Right atrium auricular region (tissue), 2 donors: Measurements from ENCODE around the gene TOMM70. TPM values are rescaled to one million over a fixed set of nuclear protein-coding genes. Genes with fewer than 3 reads are reported as not detected.
"Not testable (repeated sequence)": the region's sequence is repeated elsewhere in the genome, so short reads cannot be mapped to it uniquely, and the experiment has no call there.

Experiments used
- DNase-seq: peaks from one replicate; pipeline ENCODE4 v3.0.0-alpha.2; 2019; ENCODE audit warnings: low spot score
- H3K27ac ChIP-seq, 2 donors: fragments of 200-600 bp; sonication (generic); 1 replicate in 1 of 2; 2 replicates in 1 of 2; pipeline ENCODE4 v1.5.1; 2016 to 2019
- H3K27me3 ChIP-seq, 2 donors: fragments of 200-600 bp; sonication (generic); one replicate each; pipeline versions ENCODE4 v1.5.1 to v1.6.0; 2017 to 2019
- H3K36me3 ChIP-seq: fragments of 200-600 bp; sonication (generic); one replicate; pipeline ENCODE4 v1.5.1; 2016
- H3K4me1 ChIP-seq, 2 donors: fragments of 200-600 bp; sonication (generic); one replicate each; pipeline versions ENCODE4 v1.5.1 to v1.6.0; 2017 to 2019
- H3K4me3 ChIP-seq, 2 donors: fragments of 200-600 bp; sonication (generic); 1 replicate in 1 of 2; 2 replicates in 1 of 2; pipeline ENCODE4 v1.5.1; 2017 to 2019; ENCODE audit warnings: mild to moderate bottlenecking in 1 of 2, moderate library complexity in 1 of 2
- H3K9me3 ChIP-seq, 2 donors: fragments of 200-600 bp; sonication (generic); one replicate each; pipeline ENCODE4 v1.5.1; 2019
- CTCF ChIP-seq, 2 donors: fragments of 200-600 bp; sonication (generic); IDR thresholded peaks; one replicate each; pipeline ENCODE4 v1.5.1; 2019; ENCODE audit warnings: antibody characterized with exemption in 2 of 2
- total RNA-seq, 2 donors: library from RNA; depleted of rRNA; stranded (reverse); fragments of >200 nt; gene quantifications; one replicate each; pipeline ENCODE4 v1.1.0, GENCODE V29; 2016

The TOMM70 gene
- total RNA-seq, 2 donors from 2014 or later = 29.7 to 44.2 TPM

GRCh38 chr3:100329800-100330489 is 70.9 kb downstream of the TOMM70 start:
- H3K27me3 ChIP-seq = no peaks in the 10 kb centered on the region
- H3K4me3 ChIP-seq = no peak overlapping the region
- H3K4me1 ChIP-seq = peaks cover 0 to under 1% of the 10 kb centered on the region in 2 donors
- no peaks in the 10 kb centered on the region for H3K9me3 ChIP-seq
- no peaks in the 10 kb centered on the region for H3K36me3 ChIP-seq
- H3K27ac ChIP-seq = no peak overlapping the region
- DNase-seq = no peak
- no peak for TF ChIP-seq CTCF (IDR thresholded peaks at IDR 0.05)

- DNase-seq, H3K9me3 ChIP-seq, H3K4me1 ChIP-seq, H3K36me3 ChIP-seq, H3K27me3 ChIP-seq, H3K4me3 ChIP-seq, H3K27ac ChIP-seq: not testable (repeated sequence)
These were observed 73.5 kb downstream of the TOMM70 start for GRCh38 chr3:100327377-100327776.

- H3K36me3 ChIP-seq = peaks cover 8% of the 10 kb centered on the region
- H3K4me1 ChIP-seq = no peaks in the 10 kb centered on the region
- H3K27me3 ChIP-seq = no peaks in the 10 kb centered on the region
- no peak overlapping the region for H3K4me3 ChIP-seq
- DNase-seq = no peak
- no peak overlapping the region for H3K27ac ChIP-seq
- no peaks in the 10 kb centered on the region for H3K9me3 ChIP-seq
- no peak for TF ChIP-seq CTCF (IDR thresholded peaks at IDR 0.05)
These were observed 75.1 kb downstream of the TOMM70 start for GRCh38 chr3:100325827-100326226.

- no peaks in the 10 kb centered on the region for H3K9me3 ChIP-seq
- no peaks in the 10 kb centered on the region for H3K4me1 ChIP-seq
- H3K27ac ChIP-seq = no peak overlapping the region
- H3K4me3 ChIP-seq = no peak overlapping the region
- no peak for DNase-seq
- no peaks in the 10 kb centered on the region for H3K27me3 ChIP-seq
- no peak for TF ChIP-seq CTCF (IDR thresholded peaks at IDR 0.05)
- H3K36me3 ChIP-seq = peaks cover 21% of the 10 kb centered on the region
These were observed 76.8 kb downstream of the TOMM70 start for GRCh38 chr3:100324044-100324443.

- peaks cover 32% of the 10 kb centered on the region for H3K36me3 ChIP-seq
- DNase-seq = no peak
These were observed 80.9 kb downstream of the TOMM70 start for GRCh38 chr3:100319951-100320350.

GRCh38 chr3:100317912-100318311 is 83.0 kb downstream of the TOMM70 start:
- H3K36me3 ChIP-seq = peaks cover 32% of the 10 kb centered on the region
- no peak overlapping the region for H3K27ac ChIP-seq
- TF ChIP-seq CTCF (IDR thresholded peaks at IDR 0.05) = no peak
- H3K4me3 ChIP-seq = no peak overlapping the region
- no peaks in the 10 kb centered on the region for H3K27me3 ChIP-seq
- H3K9me3 ChIP-seq = no peaks in the 10 kb centered on the region
- H3K4me1 ChIP-seq = no peaks in the 10 kb centered on the region
- no peak for DNase-seq

More at GRCh38 chr3:100319951-100320350, 80.9 kb downstream of the TOMM70 start:
- TF ChIP-seq CTCF (IDR thresholded peaks at IDR 0.05) = no peak
- no peak overlapping the region for H3K27ac ChIP-seq
- H3K9me3 ChIP-seq = no peaks in the 10 kb centered on the region
- no peaks in the 10 kb centered on the region for H3K27me3 ChIP-seq
- H3K4me3 ChIP-seq = no peak overlapping the region
- H3K4me1 ChIP-seq = no peaks in the 10 kb centered on the region
